Calu3 (cell line): ENCODE results near the gene LLGL1. TPM values are rescaled to one million over a fixed set of nuclear protein-coding genes. Genes with fewer than 3 reads are reported as not detected.

Source experiments
- BruUV-seq: library from RNA; stranded (reverse); fragments of 400-500 nt; replicated peaks from 2 replicates; lab custom pipeline; 2021; lab: Mats Ljungman, UMichigan
- CTCF ChIA-PET: fragments of 300-600 bp; sonication (Branson Sonifier 250); formaldehyde crosslinking; loops from one replicate; lab custom pipeline; 2022; ENCODE audit warnings: antibody characterized with exemption; lab: Charles Lee
- DNase-seq: peaks from one replicate; pipeline ENCODE4 v3.0.0; 2022
- H3K27ac Mint-ChIP-seq: one replicate; pipeline ENCODE4 v1.8.0; 2022; ENCODE audit warnings: mixed read lengths; ENCODE audit not compliant: unreplicated experiment
- H3K27me3 Mint-ChIP-seq: one replicate; pipeline ENCODE4 v1.8.0; 2022; ENCODE audit warnings: mixed read lengths; ENCODE audit not compliant: unreplicated experiment
- H3K36me3 Mint-ChIP-seq: one replicate; pipeline ENCODE4 v1.8.0; 2022; ENCODE audit warnings: mild to moderate bottlenecking, moderate library complexity, mixed read lengths; ENCODE audit not compliant: insufficient read depth, unreplicated experiment
- H3K4me1 Mint-ChIP-seq: one replicate; pipeline ENCODE4 v1.8.0; 2022; ENCODE audit warnings: mild to moderate bottlenecking, low read depth, mixed read lengths; ENCODE audit not compliant: unreplicated experiment
- H3K4me3 Mint-ChIP-seq: one replicate; pipeline ENCODE4 v1.8.0; 2022; ENCODE audit warnings: mild to moderate bottlenecking, low read depth, moderate library complexity, mixed read lengths; ENCODE audit not compliant: unreplicated experiment
- H3K9me3 Mint-ChIP-seq: one replicate; pipeline ENCODE4 v1.8.0; 2022; ENCODE audit warnings: low read depth, mixed read lengths; ENCODE audit not compliant: unreplicated experiment
- intact Hi-C: fragments of 100-400 bp; cut with micrococcal nuclease; formaldehyde crosslinking; loops from one replicate; pipeline ENCODE4 v1.10.0; 2022; ENCODE audit not compliant: unreplicated experiment
- total RNA-seq: library from RNA; stranded (reverse); gene quantifications from 2 replicates; pipeline ENCODE4 v1.2.3, GENCODE V29; 2022
- TF ChIP-seq, protein P1 (sequence below): fragments of 200-600 bp; IDR thresholded peaks from one replicate; pipeline ENCODE4 v1.8.0; 2022; ENCODE audit warnings: antibody characterized with exemption; ENCODE audit not compliant: unreplicated experiment

Gene LLGL1
- total RNA-seq, 1 experiment from 2014 or later, result 10.0 TPM

DNA sequence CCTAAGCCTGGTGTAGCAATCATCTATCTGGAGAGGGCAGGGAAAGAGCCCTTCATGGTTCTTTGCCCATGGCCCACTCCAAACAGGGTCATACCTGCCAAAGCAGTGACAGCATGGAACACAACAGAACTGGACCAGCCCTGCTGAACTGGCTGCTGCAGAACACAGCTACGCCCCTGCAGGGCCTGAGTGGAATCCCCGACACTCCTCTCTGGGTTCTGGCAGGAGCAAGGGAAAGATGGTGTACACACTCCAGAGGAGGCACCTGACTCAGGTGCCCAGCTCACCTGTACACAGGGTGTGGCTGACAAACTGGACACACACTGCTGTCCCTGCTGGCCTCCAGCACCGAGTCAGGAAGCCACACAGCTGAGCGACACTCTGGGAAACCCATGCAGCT, 54.8 kb downstream of the LLGL1 start:
- DNase-seq, result no peak
- TF ChIP-seq, protein P1, sequence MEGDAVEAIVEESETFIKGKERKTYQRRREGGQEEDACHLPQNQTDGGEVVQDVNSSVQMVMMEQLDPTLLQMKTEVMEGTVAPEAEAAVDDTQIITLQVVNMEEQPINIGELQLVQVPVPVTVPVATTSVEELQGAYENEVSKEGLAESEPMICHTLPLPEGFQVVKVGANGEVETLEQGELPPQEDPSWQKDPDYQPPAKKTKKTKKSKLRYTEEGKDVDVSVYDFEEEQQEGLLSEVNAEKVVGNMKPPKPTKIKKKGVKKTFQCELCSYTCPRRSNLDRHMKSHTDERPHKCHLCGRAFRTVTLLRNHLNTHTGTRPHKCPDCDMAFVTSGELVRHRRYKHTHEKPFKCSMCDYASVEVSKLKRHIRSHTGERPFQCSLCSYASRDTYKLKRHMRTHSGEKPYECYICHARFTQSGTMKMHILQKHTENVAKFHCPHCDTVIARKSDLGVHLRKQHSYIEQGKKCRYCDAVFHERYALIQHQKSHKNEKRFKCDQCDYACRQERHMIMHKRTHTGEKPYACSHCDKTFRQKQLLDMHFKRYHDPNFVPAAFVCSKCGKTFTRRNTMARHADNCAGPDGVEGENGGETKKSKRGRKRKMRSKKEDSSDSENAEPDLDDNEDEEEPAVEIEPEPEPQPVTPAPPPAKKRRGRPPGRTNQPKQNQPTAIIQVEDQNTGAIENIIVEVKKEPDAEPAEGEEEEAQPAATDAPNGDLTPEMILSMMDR, result no peak
- no TSS peak for BruUV-seq
- H3K27ac Mint-ChIP-seq, result no peak overlapping the region
- no peaks in the 10 kb centered on the region for H3K4me1 Mint-ChIP-seq
- no peak overlapping the region for H3K4me3 Mint-ChIP-seq
- H3K9me3 Mint-ChIP-seq, result no peaks in the 10 kb centered on the region
- intact Hi-C loops, result no loop called here
- peaks cover 38% of the 10 kb centered on the region for H3K36me3 Mint-ChIP-seq
- no peaks in the 10 kb centered on the region for H3K27me3 Mint-ChIP-seq
- CTCF ChIA-PET, result no interaction called here

GRCh38 chr17:18280766-18281371, 55.4 kb downstream of the LLGL1 start:
- Mint-ChIP-seq H3K36me3 (peaks cover 35% of the 10 kb centered on the region), H3K27me3 (no peaks in the 10 kb centered on the region)

GRCh38 chr17:18281788-18282187, 56.4 kb downstream of the LLGL1 start:
- Mint-ChIP-seq H3K9me3 (no peaks in the 10 kb centered on the region), H3K27me3 (no peaks in the 10 kb centered on the region), H3K4me3 (no peak overlapping the region), H3K4me1 (no peaks in the 10 kb centered on the region), H3K27ac (no peak overlapping the region), H3K36me3 (peaks cover 28% of the 10 kb centered on the region)
- no peak for DNase-seq
- intact Hi-C loops, result no loop called here
- no TSS peak for BruUV-seq
- CTCF ChIA-PET, result no interaction called here
- TF ChIP-seq, protein P1, result no peak

More at GRCh38 chr17:18280766-18281371, 55.4 kb downstream of the LLGL1 start:
- Mint-ChIP-seq H3K4me1 (no peaks in the 10 kb centered on the region), H3K27ac (no peak overlapping the region), H3K4me3 (no peak overlapping the region), H3K9me3 (no peaks in the 10 kb centered on the region)
- TF ChIP-seq, protein P1, result no peak
- BruUV-seq, result no TSS peak
- intact Hi-C loops, result no loop called here
- CTCF ChIA-PET, result no interaction called here
- no peak for DNase-seq

GRCh38 chr17:18285296-18285695, 59.9 kb downstream of the LLGL1 start:
- peaks cover 21% of the 10 kb centered on the region for H3K36me3 Mint-ChIP-seq
- intact Hi-C loops, result no loop called here
- no peak overlapping the region for H3K4me3 Mint-ChIP-seq
- no TSS peak for BruUV-seq
- no peak for DNase-seq
- H3K27me3 Mint-ChIP-seq, result no peaks in the 10 kb centered on the region
- no peaks in the 10 kb centered on the region for H3K4me1 Mint-ChIP-seq
- H3K27ac Mint-ChIP-seq, result no peak overlapping the region
- CTCF ChIA-PET, result no interaction called here
- no peaks in the 10 kb centered on the region for H3K9me3 Mint-ChIP-seq
- TF ChIP-seq, protein P1, result no peak
